Cardiac muscle cell (in vitro differentiated cells and primary cell): ENCODE data around the gene CNTNAP2. TPM values are rescaled to one million over a fixed set of nuclear protein-coding genes. Genes with fewer than 3 reads are reported as not detected.

Source experiments
- DNase-seq, 2 donors: peaks; one replicate each; pipeline versions ENCODE4 v3.0.0 to v3.0.0-alpha.2; 2010 to 2017; ENCODE audit warnings: low read depth in 1 of 2, low spot score in 1 of 2
- H3K27ac ChIP-seq: fragments of 200-600 bp; sonication (generic); 2 replicates; pipeline ENCODE4 v1.5.1; 2016
- H3K27me3 ChIP-seq: fragments of 200-600 bp; sonication (generic); 2 replicates; pipeline ENCODE4 v1.6.0; 2016; ENCODE audit warnings: control low read depth
- H3K36me3 ChIP-seq: fragments of 200-600 bp; sonication (generic); 2 replicates; pipeline ENCODE4 v1.5.1; 2016; ENCODE audit warnings: control low read depth
- H3K4me1 ChIP-seq: fragments of 200-600 bp; sonication (generic); 2 replicates; pipeline ENCODE4 v1.8.1; 2017; ENCODE audit warnings: low read depth, mild to moderate bottlenecking, mixed run types
- H3K4me3 ChIP-seq: fragments of 200-600 bp; sonication (generic); 2 replicates; pipeline ENCODE4 v1.5.1; 2016; ENCODE audit warnings: mild to moderate bottlenecking
- H3K9me3 ChIP-seq: fragments of 200-600 bp; sonication (generic); 2 replicates; pipeline ENCODE4 v1.5.1; 2017; ENCODE audit warnings: low read depth, mild to moderate bottlenecking, control low read depth
- polyA plus RNA-seq: library from polyadenylated mRNA; unstranded; fragments of >200 nt; fragmentation: Nextera tagmentation; extraction: Ambion mirVana; gene quantifications from 2 replicates; pipeline ENCODE4 v1.2.1, GENCODE V29; 2016
- total RNA-seq: library from RNA; depleted of rRNA; stranded (reverse); fragments of >200 nt; gene quantifications from 2 replicates; pipeline ENCODE4 v1.2.3, GENCODE V29; 2016
- TF ChIP-seq, protein P1 (sequence below): IDR thresholded peaks from 2 replicates; pipeline ENCODE4 v1.5.1; 2012; ENCODE audit warnings: low read depth, mild to moderate bottlenecking, low read length

CNTNAP2 gene
- total and polyA plus RNA-seq, 2 experiments from 2014 or later: 4.8 to 5.1 TPM

DNA sequence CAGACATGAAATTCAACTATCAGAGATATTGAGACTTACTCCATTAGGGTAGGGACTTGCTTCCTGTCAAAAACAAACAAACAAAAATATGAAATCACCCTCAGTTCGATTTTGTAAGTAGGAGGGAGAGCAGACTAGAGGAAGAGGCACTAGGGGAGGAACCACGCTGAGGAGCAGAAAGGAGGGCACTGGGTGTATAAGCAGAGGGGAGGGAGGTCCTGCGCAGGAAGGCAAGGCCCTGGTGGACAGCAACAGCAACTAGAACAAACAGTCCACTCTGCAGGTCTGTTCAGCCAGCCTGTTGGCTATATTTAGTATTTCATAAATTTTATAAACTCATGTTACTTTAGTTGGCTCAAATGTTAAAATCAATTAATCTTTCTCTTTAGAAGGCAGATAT lies 1536.9 kb downstream of the CNTNAP2 start:
- no peak for DNase-seq
- no peaks in the 10 kb centered on the region for H3K27me3 ChIP-seq
- no peak overlapping the region for H3K4me3 ChIP-seq
- no peaks in the 10 kb centered on the region for H3K4me1 ChIP-seq
- TF ChIP-seq, protein P1, sequence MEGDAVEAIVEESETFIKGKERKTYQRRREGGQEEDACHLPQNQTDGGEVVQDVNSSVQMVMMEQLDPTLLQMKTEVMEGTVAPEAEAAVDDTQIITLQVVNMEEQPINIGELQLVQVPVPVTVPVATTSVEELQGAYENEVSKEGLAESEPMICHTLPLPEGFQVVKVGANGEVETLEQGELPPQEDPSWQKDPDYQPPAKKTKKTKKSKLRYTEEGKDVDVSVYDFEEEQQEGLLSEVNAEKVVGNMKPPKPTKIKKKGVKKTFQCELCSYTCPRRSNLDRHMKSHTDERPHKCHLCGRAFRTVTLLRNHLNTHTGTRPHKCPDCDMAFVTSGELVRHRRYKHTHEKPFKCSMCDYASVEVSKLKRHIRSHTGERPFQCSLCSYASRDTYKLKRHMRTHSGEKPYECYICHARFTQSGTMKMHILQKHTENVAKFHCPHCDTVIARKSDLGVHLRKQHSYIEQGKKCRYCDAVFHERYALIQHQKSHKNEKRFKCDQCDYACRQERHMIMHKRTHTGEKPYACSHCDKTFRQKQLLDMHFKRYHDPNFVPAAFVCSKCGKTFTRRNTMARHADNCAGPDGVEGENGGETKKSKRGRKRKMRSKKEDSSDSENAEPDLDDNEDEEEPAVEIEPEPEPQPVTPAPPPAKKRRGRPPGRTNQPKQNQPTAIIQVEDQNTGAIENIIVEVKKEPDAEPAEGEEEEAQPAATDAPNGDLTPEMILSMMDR: no peak
- H3K9me3 ChIP-seq: no peaks in the 10 kb centered on the region
- H3K27ac ChIP-seq: no peak overlapping the region
- H3K36me3 ChIP-seq: no peaks in the 10 kb centered on the region

DNA sequence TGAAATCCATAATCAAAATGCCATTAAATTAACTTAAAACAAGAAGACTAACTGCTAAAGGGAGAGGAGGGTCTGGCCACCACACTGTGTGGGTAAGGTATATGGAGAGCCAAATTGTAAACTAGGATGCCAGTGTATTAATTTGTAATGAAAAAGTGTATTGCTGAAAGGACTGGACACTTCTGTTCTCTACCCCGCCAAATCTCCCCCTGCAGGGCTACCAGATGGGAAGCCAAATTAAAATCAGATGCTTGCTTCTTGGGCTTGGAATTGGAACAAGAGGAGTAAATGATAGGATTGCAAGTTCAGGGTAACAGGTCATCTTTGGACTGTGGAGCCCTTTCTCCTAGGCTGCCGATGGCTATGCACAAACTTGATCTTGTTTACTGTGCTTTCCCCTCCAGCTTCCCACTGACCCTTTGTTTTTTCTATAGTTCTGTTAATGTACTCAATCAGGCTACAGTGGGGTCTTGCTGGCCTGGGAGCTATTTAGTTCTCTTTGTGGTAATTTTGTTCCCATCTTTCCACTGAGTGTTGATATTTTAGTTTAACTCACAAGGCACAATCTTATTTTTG lies 1541.9 kb downstream of the CNTNAP2 start:
- Histone ChIP-seq H3K27ac (no peak overlapping the region), H3K4me1 (no peaks in the 10 kb centered on the region), H3K9me3 (no peaks in the 10 kb centered on the region), H3K4me3 (no peak overlapping the region), H3K36me3 (no peaks in the 10 kb centered on the region), H3K27me3 (no peaks in the 10 kb centered on the region)
- TF ChIP-seq, protein P1: no peak
- DNase-seq: no peak

DNA sequence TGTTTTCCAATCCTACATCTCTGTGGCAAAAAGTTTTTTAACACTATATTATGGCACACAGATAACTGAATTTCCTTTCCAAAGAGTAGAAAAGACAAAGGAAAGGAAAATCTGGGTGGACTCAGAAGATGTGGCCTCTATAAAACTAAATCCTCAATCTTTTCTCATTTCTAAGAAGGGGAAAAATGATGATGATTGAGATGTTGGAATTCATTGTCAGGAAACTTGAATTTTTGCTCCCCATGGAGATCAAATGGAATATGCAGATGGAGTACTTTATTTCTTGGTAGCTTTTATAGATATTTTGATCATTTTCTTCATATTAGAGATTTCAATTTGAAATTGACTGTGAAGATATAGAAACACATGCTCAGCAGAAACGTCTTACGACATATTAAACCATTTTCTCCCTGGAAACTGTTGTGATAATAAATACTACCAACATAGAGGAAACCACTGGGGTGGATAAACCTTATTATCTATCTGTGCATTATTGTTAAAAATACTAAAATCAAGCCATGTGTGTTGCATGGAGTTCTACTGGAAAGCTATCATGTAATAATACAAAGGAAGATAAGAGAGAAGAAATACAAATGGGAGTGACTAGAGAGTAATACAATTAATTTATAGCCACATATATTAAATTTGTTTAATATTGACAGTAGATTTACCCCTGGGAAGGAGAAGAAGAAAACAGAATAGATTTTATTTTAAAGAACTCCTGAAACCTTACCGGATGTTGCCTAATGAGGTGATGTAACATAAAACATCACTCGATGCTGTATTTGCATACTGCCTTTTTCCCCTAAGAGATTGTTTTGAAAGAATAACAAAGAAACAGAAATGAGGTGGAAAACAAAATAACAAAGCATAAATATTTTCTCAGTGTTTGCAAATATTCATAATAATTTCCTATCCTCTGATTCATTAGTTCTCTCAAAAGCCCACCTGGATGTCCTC lies 1542.7 kb downstream of the CNTNAP2 start:
- Histone ChIP-seq H3K27ac (no peak overlapping the region), H3K9me3 (no peaks in the 10 kb centered on the region), H3K4me1 (no peaks in the 10 kb centered on the region), H3K27me3 (no peaks in the 10 kb centered on the region), H3K36me3 (no peaks in the 10 kb centered on the region), H3K4me3 (no peak overlapping the region)
- no peak for DNase-seq
- TF ChIP-seq, protein P1: no peak

DNA sequence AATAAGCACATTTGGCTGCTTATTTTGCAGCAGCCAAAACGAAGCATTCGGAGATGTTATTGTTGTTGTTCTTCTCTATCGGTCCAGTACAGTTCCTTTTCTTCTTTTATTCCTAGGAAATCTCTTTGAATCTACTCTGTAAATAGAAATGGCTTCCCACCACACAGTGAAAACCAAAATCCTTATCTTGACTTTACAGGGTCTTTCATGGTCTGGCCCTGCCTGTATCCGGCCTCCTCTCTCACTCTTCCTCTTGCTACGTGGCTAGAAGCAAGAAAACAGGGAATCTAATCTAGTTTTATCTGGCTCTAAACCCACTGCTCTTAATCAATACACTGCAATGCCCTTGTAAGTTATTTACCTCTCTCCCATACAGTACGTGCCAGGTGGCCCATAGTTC lies 1547.9 kb downstream of the CNTNAP2 start:
- Histone ChIP-seq H3K36me3 (no peaks in the 10 kb centered on the region), H3K4me1 (no peaks in the 10 kb centered on the region), H3K9me3 (no peaks in the 10 kb centered on the region), H3K27me3 (no peaks in the 10 kb centered on the region), H3K4me3 (no peak overlapping the region), H3K27ac (no peak overlapping the region)
- TF ChIP-seq, protein P1: no peak
- no peak for DNase-seq

DNA sequence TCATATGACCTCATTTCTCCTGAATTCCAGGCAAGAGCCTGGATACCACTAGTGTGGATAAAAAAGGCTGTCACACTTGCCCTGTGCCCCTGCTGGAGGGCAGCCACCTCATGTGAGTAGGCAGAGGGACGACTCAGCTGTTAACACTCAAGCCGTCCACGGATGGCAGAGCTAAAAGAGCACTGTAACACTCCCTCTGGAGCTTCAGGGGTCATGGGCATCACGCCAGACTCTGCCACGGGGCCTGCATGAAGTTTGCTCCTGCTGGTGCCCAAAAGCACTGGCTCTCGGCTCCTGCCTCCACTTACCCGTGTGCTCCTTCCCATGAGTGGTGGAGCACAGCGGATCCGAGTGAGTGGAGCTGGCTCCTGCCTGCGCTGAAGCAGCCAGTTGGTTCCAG lies 1554.2 kb downstream of the CNTNAP2 start:
- DNase-seq: no peak
- H3K36me3 ChIP-seq: no peaks in the 10 kb centered on the region
- TF ChIP-seq, protein P1: no peak
- no peak overlapping the region for H3K27ac ChIP-seq
- H3K9me3 ChIP-seq: no peaks in the 10 kb centered on the region
- H3K27me3 ChIP-seq: no peaks in the 10 kb centered on the region
- no peaks in the 10 kb centered on the region for H3K4me1 ChIP-seq
- no peak overlapping the region for H3K4me3 ChIP-seq
